Upper lobe of left lung (tissue), 6 donors: ENCODE measurements around the gene TMEM223. TPM values are rescaled to one million over a fixed set of nuclear protein-coding genes. Genes with fewer than 3 reads are reported as not detected.
"Not testable (repeated sequence)": the region's sequence is repeated elsewhere in the genome, so short reads cannot be mapped to it uniquely, and the experiment has no call there.

Source experiments
- ATAC-seq, 2 donors: fragments of 200-7000 bp; cut with Tn5 transposase; one replicate each; pipeline ENCODE4 v1.9.1; 2022; ENCODE audit warnings: mild to moderate bottlenecking in 2 of 2, moderate library complexity in 2 of 2; ENCODE audit not compliant: low FRiP score in 2 of 2
- DNase-seq, 2 donors: peaks; one replicate each; pipeline ENCODE4 v3.0.0-alpha.2; 2019 to 2020
- H3K27ac ChIP-seq, 4 donors: fragments of 200-600 bp; sonication (generic); one replicate each; pipeline ENCODE4 v1.5.1; 2016 to 2019
- H3K27me3 ChIP-seq, 4 donors: fragments of 200-600 bp; sonication (generic); one replicate each; pipeline ENCODE4 v1.5.1; 2017 to 2019
- H3K36me3 ChIP-seq, 4 donors: fragments of 200-600 bp; sonication (generic); one replicate each; pipeline ENCODE4 v1.5.1; 2016 to 2019
- H3K4me1 ChIP-seq, 4 donors: fragments of 200-600 bp; sonication (generic); one replicate each; pipeline ENCODE4 v1.5.1; 2018 to 2019
- H3K4me3 ChIP-seq, 4 donors: fragments of 200-600 bp; sonication (generic); one replicate each; pipeline ENCODE4 v1.5.1; 2017 to 2019; ENCODE audit warnings: mild to moderate bottlenecking in 2 of 4, moderate library complexity in 1 of 4
- H3K9me3 ChIP-seq, 4 donors: fragments of 200-600 bp; sonication (generic); one replicate each; pipeline ENCODE4 v1.5.1; 2018 to 2019
- CTCF ChIP-seq, 6 experiments: fragments of 450-650 bp in 4 of 6; fragments of 200-600 bp in 2 of 6; sonication (generic) in 2 of 6; IDR thresholded peaks; one replicate each; pipeline ENCODE4 v1.5.1; 2016 to 2019; ENCODE audit warnings: antibody characterized with exemption in 6 of 6
- EP300 ChIP-seq, 4 donors: sonication (generic); formaldehyde crosslinking; IDR thresholded peaks; one replicate each; pipeline ENCODE4 v1.5.1; 2017; ENCODE audit warnings: antibody characterized with exemption in 4 of 4, control low read depth in 2 of 4
- POLR2A ChIP-seq, 4 donors: fragments of 450-650 bp; IDR thresholded peaks; one replicate each; pipeline ENCODE4 v1.5.1; 2016 to 2017; ENCODE audit warnings: antibody characterized with exemption in 4 of 4, mild to moderate bottlenecking in 2 of 4
- POLR2AphosphoS5 ChIP-seq, 2 donors: sonication (generic); formaldehyde crosslinking; IDR thresholded peaks; one replicate each; pipeline ENCODE4 v1.5.1; 2017; ENCODE audit warnings: antibody characterized with exemption in 2 of 2
- WGBS, 2 donors: methylation state at CpG; one replicate each; pipeline ENCODE4 v1.1.5; 2017 to 2018; 5-methylcytosine and 5-hydroxymethylcytosine counted together
- total RNA-seq, 6 donors: library from RNA; depleted of rRNA in 4 of 6; stranded (reverse); fragments of >200 nt in 4 of 6; gene quantifications; one replicate each; pipeline versions ENCODE4 v1.1.0 to v1.2.1, GENCODE V29; 2016 to 2021
- donor health status: DM: no; HTN: no; CAD: no; lungs with moderate emphysema.
- donor health status: DM: no; HTN: yes; CAD: no; lungs with severe emphysema.

Gene TMEM223
- total RNA-seq, 6 donors from 2014 or later: 11.3 to 28.7 (median 15.4) TPM

GRCh38 chr11:62770778-62771143 lies 21.0 kb downstream of the TMEM223 start:
- peaks cover 0 to 23% (median 17%) of the 10 kb centered on the region in 4 donors for H3K36me3 ChIP-seq
- peak in 1 of 2 donors; percentile 35 for DNase-seq
- no peaks in the 10 kb centered on the region for H3K9me3 ChIP-seq
- H3K27ac ChIP-seq: peak overlapping the region; percentile 90 to 97 (median 94)
- peaks cover 18 to 24% (median 21%) of the 10 kb centered on the region in 4 donors for H3K4me1 ChIP-seq
- no peaks in the 10 kb centered on the region for H3K27me3 ChIP-seq
- TF ChIP-seq CTCF (IDR thresholded peaks at IDR 0.05): no peak
- TF ChIP-seq POLR2A (IDR thresholded peaks at IDR 0.05): peak in 1 of 4 donors; percentile 10
- no peak for TF ChIP-seq POLR2AphosphoS5 (IDR thresholded peaks at IDR 0.05)
- TF ChIP-seq EP300 (IDR thresholded peaks at IDR 0.05): no peak
- H3K4me3 ChIP-seq: peak overlapping the region; percentile 65 to 77 (median 72)
- WGBS, 2 donors: 0 to 3% methylated on average over 18 of the region's 18 CpGs
- peak; percentile 16 to 47 for ATAC-seq

GRCh38 chr11:62760867-62761227 lies 31.0 kb downstream of the TMEM223 start:
- H3K4me3 ChIP-seq: peak overlapping the region in 3 of 4 donors; percentile 61 to 88 (median 65)
- peak overlapping the region; percentile 85 to 92 (median 86) for H3K27ac ChIP-seq

GRCh38 chr11:62757846-62758788 lies 33.7 kb downstream of the TMEM223 start:
- DNase-seq: no peak
- no peak overlapping the region for H3K27ac ChIP-seq
- no peak for ATAC-seq
- H3K9me3 ChIP-seq: no peaks in the 10 kb centered on the region
- H3K4me3 ChIP-seq: no peak overlapping the region
- H3K27me3 ChIP-seq: no peaks in the 10 kb centered on the region
- H3K4me1 ChIP-seq: peaks cover 19 to 31% (median 21%) of the 10 kb centered on the region in 4 donors
- H3K36me3 ChIP-seq: no peaks in the 10 kb centered on the region
- no peak for TF ChIP-seq EP300 (IDR thresholded peaks at IDR 0.05)
- no peak for TF ChIP-seq CTCF (IDR thresholded peaks at IDR 0.05)
- TF ChIP-seq POLR2A (IDR thresholded peaks at IDR 0.05): no peak
- TF ChIP-seq POLR2AphosphoS5 (IDR thresholded peaks at IDR 0.05): no peak
- WGBS, 2 donors: 65 to 66% methylated on average over 9 of the region's 9 CpGs

More at GRCh38 chr11:62760867-62761227, 31.0 kb downstream of the TMEM223 start:
- WGBS, 2 donors: 32 to 34% methylated on average over 9 of the region's 9 CpGs
- not testable (repeated sequence) for DNase-seq, H3K27me3 ChIP-seq, H3K36me3 ChIP-seq, H3K9me3 ChIP-seq, ATAC-seq
- peaks cover 11 to 20% (median 12%) of the 10 kb centered on the region in 4 donors for H3K4me1 ChIP-seq

- DNase-seq: no peak
- no peak for TF ChIP-seq POLR2A (IDR thresholded peaks at IDR 0.05)
- H3K27ac ChIP-seq: no peak overlapping the region
- H3K36me3 ChIP-seq: peaks cover 0 to 12% (median 4%) of the 10 kb centered on the region in 4 donors
- no peaks in the 10 kb centered on the region for H3K9me3 ChIP-seq
- H3K27me3 ChIP-seq: no peaks in the 10 kb centered on the region
- H3K4me3 ChIP-seq: no peak overlapping the region
- 78 to 84% methylated on average over 10 of the region's 10 CpGs for WGBS, 2 donors
- peaks cover 16 to 30% (median 22%) of the 10 kb centered on the region in 4 donors for H3K4me1 ChIP-seq
- no peak for ATAC-seq
Observed at GRCh38 chr11:62755086-62755615, 36.7 kb downstream of the TMEM223 start.

GRCh38 chr11:62753736-62754603 lies 37.8 kb downstream of the TMEM223 start, which contains the start of gene ZBTB3:
Gene ZBTB3, minus strand, starts transcription at chr11:62754160. Its CDS starts 496 bp downstream, at chr11:62753664.
- Histone ChIP-seq H3K9me3 (no peaks in the 10 kb centered on the region), H3K36me3 (peaks cover 0 to 16% (median 4%) of the 10 kb centered on the region in 4 donors), H3K4me3 (peak within 1 kb of the TSS; percentile 18 to 68 (median 58)), H3K4me1 (peaks cover 16 to 30% (median 22%) of the 10 kb centered on the region in 4 donors), H3K27me3 (no peaks in the 10 kb centered on the region), H3K27ac (peak within 1 kb of the TSS; percentile 85 to 91 (median 89))
- 0 to 1% methylated on average over 41 to 47 of the region's 47 CpGs for WGBS, 2 donors
- DNase-seq (peak; percentile 91 to 99), ATAC-seq (peak; percentile 99 to 100)
- TF ChIP-seq EP300 (IDR thresholded peaks at IDR 0.05) (no peak), POLR2A (IDR thresholded peaks at IDR 0.05) (peak in 2 of 4 donors; percentile 77 to 91), CTCF (IDR thresholded peaks at IDR 0.05) (peak in 3 of 6 experiments; percentile 4 to 53 (median 16)), POLR2AphosphoS5 (IDR thresholded peaks at IDR 0.05) (peak; percentile 83 to 97)
